Measurements from ENCODE around the gene FAM193A.
"Not testable (repeated sequence)": the region's sequence is repeated elsewhere in the genome, so short reads cannot be mapped to it uniquely, and the experiment has no call there.

FAM193A gene

GRCh38 chr4:2591189-2591588 is 54.7 kb downstream of the FAM193A start:
- ChIA-PET POLR2A (no interaction called here), CTCF (no interaction called here)
- no peak overlapping the region for H3K4me3 ChIP-seq (ENCODE audit: low read depth, low read length)
- TF ChIP-seq CTCF (IDR thresholded peaks at IDR 0.05; ENCODE audit: insufficient read depth, low read length, missing control alignments) = no peak
- DNase-seq (ENCODE audit: low read depth, low spot score) = no peak

- H3K4me3 ChIP-seq (ENCODE audit: low read depth, low read length); DNase-seq (ENCODE audit: low read depth, low spot score); POLR2A ChIA-PET: not testable (repeated sequence)
- CTCF ChIA-PET = interaction anchor here (1.2 kb wide), 1 partner anchor 8 kb away, joined by 4 read pairs; no protein-coding TSS in a partner anchor
Observed at GRCh38 chr4:2592014-2592413, 55.6 kb downstream of the FAM193A start.

GRCh38 chr4:2592572-2592971 is 56.1 kb downstream of the FAM193A start:
- no peak for DNase-seq (ENCODE audit: low read depth, low spot score)
- ChIA-PET CTCF (interaction anchor here (1.2 kb wide), 1 partner anchor 9 kb away, joined by 4 read pairs; no protein-coding TSS in a partner anchor), POLR2A (no interaction called here)
- no peak overlapping the region for H3K4me3 ChIP-seq (ENCODE audit: low read depth, low read length)
- TF ChIP-seq CTCF (IDR thresholded peaks at IDR 0.05; ENCODE audit: insufficient read depth, low read length, missing control alignments) = no peak

- no peak for TF ChIP-seq CTCF (IDR thresholded peaks at IDR 0.05; ENCODE audit: insufficient read depth, low read length, missing control alignments)
- no peak for DNase-seq (ENCODE audit: low read depth, low spot score)
- no peak overlapping the region for H3K4me3 ChIP-seq (ENCODE audit: low read depth, low read length)
- POLR2A ChIA-PET = interaction anchor here (0.7 kb wide), 1 partner anchor 14 kb away, joined by 3 read pairs; no protein-coding TSS in a partner anchor
- CTCF ChIA-PET = no interaction called here
Observed at GRCh38 chr4:2593003-2593402, 56.6 kb downstream of the FAM193A start.

GRCh38 chr4:2595436-2595835 is 59.0 kb downstream of the FAM193A start:
- DNase-seq (ENCODE audit: low read depth, low spot score) = no peak
- POLR2A ChIA-PET = no interaction called here
- no peak for TF ChIP-seq CTCF (IDR thresholded peaks at IDR 0.05; ENCODE audit: insufficient read depth, low read length, missing control alignments)
- no peak overlapping the region for H3K4me3 ChIP-seq (ENCODE audit: low read depth, low read length)
- CTCF ChIA-PET = no interaction called here

GRCh38 chr4:2595952-2596552 is 59.6 kb downstream of the FAM193A start:
- TF ChIP-seq CTCF (IDR thresholded peaks at IDR 0.05; ENCODE audit: insufficient read depth, low read length, missing control alignments) = no peak
- DNase-seq (ENCODE audit: low read depth, low spot score) = no peak
- ChIA-PET CTCF (no interaction called here), POLR2A (no interaction called here)
- no peak overlapping the region for H3K4me3 ChIP-seq (ENCODE audit: low read depth, low read length)

GRCh38 chr4:2596611-2597010 is 60.2 kb downstream of the FAM193A start:
- no peak for DNase-seq (ENCODE audit: low read depth, low spot score)
- no peak for TF ChIP-seq CTCF (IDR thresholded peaks at IDR 0.05; ENCODE audit: insufficient read depth, low read length, missing control alignments)
- ChIA-PET CTCF (no interaction called here), POLR2A (no interaction called here)
- no peak overlapping the region for H3K4me3 ChIP-seq (ENCODE audit: low read depth, low read length)

All from AG04449 (cell line).